GM19463 (cell line): ENCODE measurements around the gene ZNF214.
"Not testable (repeated sequence)": the region's sequence is repeated elsewhere in the genome, so short reads cannot be mapped to it uniquely, and the experiment has no call there.

Experiments
- ATAC-seq: cut with Tn5 transposase; IDR thresholded peaks from one replicate; pipeline ENCODE4 v1.9.1; 2021; ENCODE audit warnings: mild to moderate bottlenecking, moderate library complexity; ENCODE audit not compliant: unreplicated experiment

ZNF214 gene

DNA sequence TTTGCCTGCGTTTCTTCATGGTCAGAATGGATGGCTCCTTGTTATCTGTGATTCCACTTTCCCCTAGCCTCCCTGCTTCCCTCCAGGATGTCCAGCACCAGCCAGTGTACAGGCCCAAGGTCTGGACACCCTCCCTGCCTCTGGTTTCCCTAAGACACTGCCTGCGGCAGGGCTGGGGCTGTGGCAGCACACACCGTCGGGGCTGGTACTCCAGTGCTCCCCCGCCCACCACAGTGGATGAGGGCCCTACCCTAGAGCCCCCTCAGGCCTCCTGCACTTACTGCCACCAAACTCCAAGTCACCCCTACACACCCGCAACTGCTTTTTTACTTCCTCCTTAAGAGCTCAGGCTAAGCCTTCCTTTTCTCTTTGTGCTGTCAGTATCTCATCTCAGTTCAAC is 28.9 kb downstream of the ZNF214 start:
- no peak for ATAC-seq

GRCh38 chr11:6988506-6988905 is 31.6 kb downstream of the ZNF214 start:
- ATAC-seq = no peak

DNA sequence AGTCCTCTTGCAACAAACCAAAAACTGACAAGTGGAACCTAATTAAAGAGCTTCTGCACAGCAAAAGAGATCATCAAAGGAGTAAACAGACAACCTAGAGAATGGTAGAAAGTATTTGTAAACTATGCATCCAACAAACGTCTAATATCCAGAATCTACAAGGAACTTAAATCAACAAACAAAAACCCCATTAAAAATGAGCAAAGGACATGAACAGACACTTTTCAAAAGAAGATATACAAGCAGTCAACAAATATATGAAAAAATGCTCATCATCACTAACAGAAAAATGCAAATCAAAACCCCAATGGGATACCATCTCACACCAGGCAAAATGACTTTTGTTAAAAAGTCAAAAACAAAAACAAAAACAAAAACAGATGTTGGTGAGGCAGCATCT is 33.7 kb downstream of the ZNF214 start:
- no peak for ATAC-seq

DNA sequence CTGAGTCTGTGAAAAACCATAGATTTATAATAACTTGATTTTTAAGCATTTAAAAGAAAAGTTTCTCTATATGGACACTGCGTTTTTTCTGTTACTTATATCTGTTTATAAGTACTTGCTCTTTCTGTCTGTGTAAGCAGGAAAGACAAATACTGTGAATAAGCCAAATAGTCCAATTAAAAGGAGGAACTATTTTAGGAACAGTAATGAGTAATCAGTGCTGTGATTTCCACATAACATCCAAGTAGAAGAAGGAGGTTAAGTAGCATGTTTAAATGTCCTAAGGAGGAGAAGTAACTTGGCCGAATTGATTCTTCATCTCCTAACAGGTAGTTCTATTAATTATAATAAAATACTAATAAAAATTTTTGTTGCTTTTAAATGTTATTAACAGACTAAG is 40.8 kb downstream of the ZNF214 start:
- ATAC-seq = no peak

DNA sequence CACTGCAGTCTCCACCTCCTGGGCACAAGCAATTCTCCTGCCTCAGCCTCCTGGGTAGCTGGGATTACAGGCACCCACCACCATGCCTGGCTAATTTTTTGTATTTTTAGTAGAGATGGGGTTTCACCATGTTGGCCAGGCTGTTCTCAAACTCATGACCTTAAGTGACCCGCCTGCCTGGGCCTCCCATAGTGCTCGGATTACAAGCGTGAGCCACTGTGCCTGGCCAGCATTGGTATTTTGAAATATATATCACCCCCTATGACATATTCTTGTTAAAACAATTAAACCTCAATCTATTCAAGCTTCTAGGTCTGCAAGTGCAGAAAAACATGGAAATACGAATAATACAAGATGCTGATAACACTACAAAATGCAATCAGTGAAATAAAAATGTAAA is 50.3 kb downstream of the ZNF214 start:
- not testable (repeated sequence) for ATAC-seq

GRCh38 chr11:6968816-6969215 is 51.3 kb downstream of the ZNF214 start:
- ATAC-seq = no peak

DNA sequence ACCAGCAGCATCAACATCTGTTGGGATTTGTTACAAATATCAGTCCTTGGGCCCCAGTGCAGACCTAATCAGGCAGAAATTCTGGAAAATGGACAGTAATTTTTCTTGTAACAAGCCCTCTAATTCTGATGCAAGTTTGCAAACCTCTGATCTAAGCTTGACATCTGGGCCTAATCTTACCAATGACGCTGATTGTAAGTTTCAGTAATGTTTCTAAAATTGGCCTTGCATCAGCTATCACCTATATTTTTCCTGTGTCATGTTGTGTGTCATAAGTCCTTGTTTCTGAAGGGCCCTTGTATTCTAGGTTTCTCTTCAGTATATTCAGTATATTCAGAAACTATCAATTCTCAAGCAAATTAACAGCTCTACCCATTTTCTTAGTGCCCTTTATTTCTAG is 57.5 kb downstream of the ZNF214 start:
- no peak for ATAC-seq

GRCh38 chr11:6962141-6962540 is 58.0 kb downstream of the ZNF214 start:
- no peak for ATAC-seq

DNA sequence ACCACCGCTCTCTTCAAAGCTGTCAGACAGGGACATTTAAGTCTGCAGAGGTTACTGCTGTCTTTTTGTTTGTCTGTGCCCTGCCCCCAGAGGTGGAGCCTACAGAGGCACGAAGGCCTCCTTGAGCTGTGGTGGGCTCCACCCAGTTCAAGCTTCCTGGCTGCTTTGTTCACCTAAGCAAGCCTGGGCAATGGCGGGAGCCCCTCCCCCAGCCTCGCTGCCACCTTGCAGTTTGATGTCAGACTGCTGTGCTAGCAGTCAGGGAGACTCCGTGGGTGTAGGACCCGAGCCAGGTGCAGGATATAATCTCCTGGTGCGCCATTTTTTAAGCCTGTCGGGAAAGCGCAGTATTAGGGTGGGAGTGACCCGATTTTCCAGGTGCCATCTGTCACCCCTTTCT is 65.9 kb downstream of the ZNF214 start:
- not testable (repeated sequence) for ATAC-seq
